ENCODE results near the gene RYR1. TPM values are rescaled to one million over a fixed set of nuclear protein-coding genes. Genes with fewer than 3 reads are reported as not detected.

The RYR1 gene
- total and polyA plus RNA-seq, 10 of the 15 experiments (the other 5 are each of a cell fraction or from before 2014, with no cell fraction given) = under 0.01 to 0.32 (median 0.07) TPM; not detected in 1

DNA sequence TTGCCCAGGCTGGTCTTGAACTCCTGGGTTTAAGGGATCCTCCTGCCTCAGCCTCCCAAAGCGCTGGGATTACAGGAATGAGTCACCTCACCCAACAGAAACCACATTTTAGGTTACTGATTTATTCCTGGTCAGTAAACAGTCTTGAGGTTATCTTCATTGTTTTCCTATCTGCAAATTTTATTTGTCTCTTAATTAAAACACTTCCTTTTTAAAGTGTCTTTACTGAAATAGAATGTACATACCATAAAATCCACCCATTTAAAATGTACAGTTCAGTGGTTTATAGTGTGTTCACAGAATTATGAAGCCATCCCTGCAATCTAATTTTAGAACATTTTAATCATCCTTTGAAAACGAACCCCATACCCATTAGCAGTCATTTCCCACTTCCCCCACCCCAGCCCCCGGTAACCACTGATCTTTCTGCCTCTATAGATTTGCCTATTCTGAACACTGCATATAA, 121.2 kb downstream of the RYR1 start (continued):
- TF ChIP-seq, protein P1, sequence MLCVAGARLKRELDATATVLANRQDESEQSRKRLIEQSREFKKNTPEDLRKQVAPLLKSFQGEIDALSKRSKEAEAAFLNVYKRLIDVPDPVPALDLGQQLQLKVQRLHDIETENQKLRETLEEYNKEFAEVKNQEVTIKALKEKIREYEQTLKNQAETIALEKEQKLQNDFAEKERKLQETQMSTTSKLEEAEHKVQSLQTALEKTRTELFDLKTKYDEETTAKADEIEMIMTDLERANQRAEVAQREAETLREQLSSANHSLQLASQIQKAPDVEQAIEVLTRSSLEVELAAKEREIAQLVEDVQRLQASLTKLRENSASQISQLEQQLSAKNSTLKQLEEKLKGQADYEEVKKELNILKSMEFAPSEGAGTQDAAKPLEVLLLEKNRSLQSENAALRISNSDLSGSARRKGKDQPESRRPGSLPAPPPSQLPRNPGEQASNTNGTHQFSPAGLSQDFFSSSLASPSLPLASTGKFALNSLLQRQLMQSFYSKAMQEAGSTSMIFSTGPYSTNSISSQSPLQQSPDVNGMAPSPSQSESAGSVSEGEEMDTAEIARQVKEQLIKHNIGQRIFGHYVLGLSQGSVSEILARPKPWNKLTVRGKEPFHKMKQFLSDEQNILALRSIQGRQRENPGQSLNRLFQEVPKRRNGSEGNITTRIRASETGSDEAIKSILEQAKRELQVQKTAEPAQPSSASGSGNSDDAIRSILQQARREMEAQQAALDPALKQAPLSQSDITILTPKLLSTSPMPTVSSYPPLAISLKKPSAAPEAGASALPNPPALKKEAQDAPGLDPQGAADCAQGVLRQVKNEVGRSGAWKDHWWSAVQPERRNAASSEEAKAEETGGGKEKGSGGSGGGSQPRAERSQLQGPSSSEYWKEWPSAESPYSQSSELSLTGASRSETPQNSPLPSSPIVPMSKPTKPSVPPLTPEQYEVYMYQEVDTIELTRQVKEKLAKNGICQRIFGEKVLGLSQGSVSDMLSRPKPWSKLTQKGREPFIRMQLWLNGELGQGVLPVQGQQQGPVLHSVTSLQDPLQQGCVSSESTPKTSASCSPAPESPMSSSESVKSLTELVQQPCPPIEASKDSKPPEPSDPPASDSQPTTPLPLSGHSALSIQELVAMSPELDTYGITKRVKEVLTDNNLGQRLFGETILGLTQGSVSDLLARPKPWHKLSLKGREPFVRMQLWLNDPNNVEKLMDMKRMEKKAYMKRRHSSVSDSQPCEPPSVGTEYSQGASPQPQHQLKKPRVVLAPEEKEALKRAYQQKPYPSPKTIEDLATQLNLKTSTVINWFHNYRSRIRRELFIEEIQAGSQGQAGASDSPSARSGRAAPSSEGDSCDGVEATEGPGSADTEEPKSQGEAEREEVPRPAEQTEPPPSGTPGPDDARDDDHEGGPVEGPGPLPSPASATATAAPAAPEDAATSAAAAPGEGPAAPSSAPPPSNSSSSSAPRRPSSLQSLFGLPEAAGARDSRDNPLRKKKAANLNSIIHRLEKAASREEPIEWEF (IDR thresholded peaks at IDR 0.05; ENCODE audit: insufficient replicate concordance, low read depth, low read length) = no peak
- TF ChIP-seq NFYB (IDR thresholded peaks at IDR 0.05; ENCODE audit: insufficient read depth, low read depth, low read length) (no peak), SIX5 (IDR thresholded peaks at IDR 0.05; ENCODE audit: low read depth, low read length, severe bottlenecking) (no peak), ZNF622 (IDR thresholded peaks at IDR 0.05) (no peak), SREBF2 (IDR thresholded peaks at IDR 0.05; ENCODE audit: low read length) (no peak), ZSCAN29 (IDR thresholded peaks at IDR 0.05) (no peak), CREM (IDR thresholded peaks at IDR 0.05; ENCODE audit: low read depth) (no peak), FOXM1 (IDR thresholded peaks at IDR 0.05; ENCODE audit: low read depth, low read length) (no peak), SMC3 (IDR thresholded peaks at IDR 0.05; ENCODE audit: borderline replicate concordance, low read length) (no peak), EED (IDR thresholded peaks at IDR 0.05; ENCODE audit: low read depth) (peak; percentile 53), ZBED1 (IDR thresholded peaks at IDR 0.05; ENCODE audit: borderline replicate concordance) (0 out of 2 replicates have a peak, but pooled peaks have one; percentile 10), POLR2AphosphoS5 (IDR thresholded peaks at IDR 0.05; ENCODE audit: low read length) (no peak), HCFC1 (IDR thresholded peaks at IDR 0.05; ENCODE audit: low read length) (no peak), ZNF207 (IDR thresholded peaks at IDR 0.05; ENCODE audit: borderline replicate concordance) (no peak)
- TF ChIP-seq, protein P2, sequence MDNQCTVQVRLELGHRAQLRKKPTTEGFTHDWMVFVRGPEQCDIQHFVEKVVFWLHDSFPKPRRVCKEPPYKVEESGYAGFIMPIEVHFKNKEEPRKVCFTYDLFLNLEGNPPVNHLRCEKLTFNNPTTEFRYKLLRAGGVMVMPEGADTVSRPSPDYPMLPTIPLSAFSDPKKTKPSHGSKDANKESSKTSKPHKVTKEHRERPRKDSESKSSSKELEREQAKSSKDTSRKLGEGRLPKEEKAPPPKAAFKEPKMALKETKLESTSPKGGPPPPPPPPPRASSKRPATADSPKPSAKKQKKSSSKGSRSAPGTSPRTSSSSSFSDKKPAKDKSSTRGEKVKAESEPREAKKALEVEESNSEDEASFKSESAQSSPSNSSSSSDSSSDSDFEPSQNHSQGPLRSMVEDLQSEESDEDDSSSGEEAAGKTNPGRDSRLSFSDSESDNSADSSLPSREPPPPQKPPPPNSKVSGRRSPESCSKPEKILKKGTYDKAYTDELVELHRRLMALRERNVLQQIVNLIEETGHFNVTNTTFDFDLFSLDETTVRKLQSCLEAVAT (IDR thresholded peaks at IDR 0.05) = no peak; the same call in 1 of the 2 replicates
- TF ChIP-seq, protein P3, sequence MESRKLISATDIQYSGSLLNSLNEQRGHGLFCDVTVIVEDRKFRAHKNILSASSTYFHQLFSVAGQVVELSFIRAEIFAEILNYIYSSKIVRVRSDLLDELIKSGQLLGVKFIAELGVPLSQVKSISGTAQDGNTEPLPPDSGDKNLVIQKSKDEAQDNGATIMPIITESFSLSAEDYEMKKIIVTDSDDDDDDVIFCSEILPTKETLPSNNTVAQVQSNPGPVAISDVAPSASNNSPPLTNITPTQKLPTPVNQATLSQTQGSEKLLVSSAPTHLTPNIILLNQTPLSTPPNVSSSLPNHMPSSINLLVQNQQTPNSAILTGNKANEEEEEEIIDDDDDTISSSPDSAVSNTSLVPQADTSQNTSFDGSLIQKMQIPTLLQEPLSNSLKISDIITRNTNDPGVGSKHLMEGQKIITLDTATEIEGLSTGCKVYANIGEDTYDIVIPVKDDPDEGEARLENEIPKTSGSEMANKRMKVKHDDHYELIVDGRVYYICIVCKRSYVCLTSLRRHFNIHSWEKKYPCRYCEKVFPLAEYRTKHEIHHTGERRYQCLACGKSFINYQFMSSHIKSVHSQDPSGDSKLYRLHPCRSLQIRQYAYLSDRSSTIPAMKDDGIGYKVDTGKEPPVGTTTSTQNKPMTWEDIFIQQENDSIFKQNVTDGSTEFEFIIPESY (IDR thresholded peaks at IDR 0.05) = no peak
- TF ChIP-seq, protein P4, sequence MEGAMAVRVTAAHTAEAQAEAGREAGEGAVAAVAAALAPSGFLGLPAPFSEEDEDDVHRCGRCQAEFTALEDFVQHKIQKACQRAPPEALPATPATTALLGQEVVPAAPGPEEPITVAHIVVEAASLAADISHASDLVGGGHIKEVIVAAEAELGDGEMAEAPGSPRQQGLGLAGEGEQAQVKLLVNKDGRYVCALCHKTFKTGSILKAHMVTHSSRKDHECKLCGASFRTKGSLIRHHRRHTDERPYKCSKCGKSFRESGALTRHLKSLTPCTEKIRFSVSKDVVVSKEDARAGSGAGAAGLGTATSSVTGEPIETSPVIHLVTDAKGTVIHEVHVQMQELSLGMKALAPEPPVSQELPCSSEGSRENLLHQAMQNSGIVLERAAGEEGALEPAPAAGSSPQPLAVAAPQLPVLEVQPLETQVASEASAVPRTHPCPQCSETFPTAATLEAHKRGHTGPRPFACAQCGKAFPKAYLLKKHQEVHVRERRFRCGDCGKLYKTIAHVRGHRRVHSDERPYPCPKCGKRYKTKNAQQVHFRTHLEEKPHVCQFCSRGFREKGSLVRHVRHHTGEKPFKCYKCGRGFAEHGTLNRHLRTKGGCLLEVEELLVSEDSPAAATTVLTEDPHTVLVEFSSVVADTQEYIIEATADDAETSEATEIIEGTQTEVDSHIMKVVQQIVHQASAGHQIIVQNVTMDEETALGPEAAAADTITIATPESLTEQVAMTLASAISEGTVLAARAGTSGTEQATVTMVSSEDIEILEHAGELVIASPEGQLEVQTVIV (IDR thresholded peaks at IDR 0.05; ENCODE audit: borderline replicate concordance, partially characterized antibody) = no peak
- TF ChIP-seq, protein P5, sequence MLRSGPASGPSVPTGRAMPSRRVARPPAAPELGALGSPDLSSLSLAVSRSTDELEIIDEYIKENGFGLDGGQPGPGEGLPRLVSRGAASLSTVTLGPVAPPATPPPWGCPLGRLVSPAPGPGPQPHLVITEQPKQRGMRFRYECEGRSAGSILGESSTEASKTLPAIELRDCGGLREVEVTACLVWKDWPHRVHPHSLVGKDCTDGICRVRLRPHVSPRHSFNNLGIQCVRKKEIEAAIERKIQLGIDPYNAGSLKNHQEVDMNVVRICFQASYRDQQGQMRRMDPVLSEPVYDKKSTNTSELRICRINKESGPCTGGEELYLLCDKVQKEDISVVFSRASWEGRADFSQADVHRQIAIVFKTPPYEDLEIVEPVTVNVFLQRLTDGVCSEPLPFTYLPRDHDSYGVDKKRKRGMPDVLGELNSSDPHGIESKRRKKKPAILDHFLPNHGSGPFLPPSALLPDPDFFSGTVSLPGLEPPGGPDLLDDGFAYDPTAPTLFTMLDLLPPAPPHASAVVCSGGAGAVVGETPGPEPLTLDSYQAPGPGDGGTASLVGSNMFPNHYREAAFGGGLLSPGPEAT (IDR thresholded peaks at IDR 0.05; ENCODE audit: low read depth) = peak; percentile 63
